ENCODE measurements around the gene ROR2.

ROR2 gene

GRCh38 chr9:91924090-91924489 is 25.9 kb downstream of the ROR2 start:
- no peak overlapping the region for H2AFZ ChIP-seq (ENCODE audit: low read length)
- H3F3A ChIP-seq (ENCODE audit: low read depth): no peaks in the 10 kb centered on the region
- H3K9me3 ChIP-seq (ENCODE audit: insufficient read depth, low read depth, low read length): no peaks in the 10 kb centered on the region
- no peaks in the 10 kb centered on the region for H3K79me2 ChIP-seq (ENCODE audit: insufficient read depth, low read length)
- no peak overlapping the region for H3K4me3 ChIP-seq (ENCODE audit: low read length, poor library complexity, severe bottlenecking)
- TF ChIP-seq EZH2phosphoT487 (IDR thresholded peaks at IDR 0.05; ENCODE audit: borderline replicate concordance) (no peak), CTCF (conservative IDR thresholded peaks at IDR 0.05; ENCODE audit: low read length) (no peak)
- H3K9me2 ChIP-seq (replicated peaks; ENCODE audit: low read depth, low read length): no peaks in the 10 kb centered on the region
- H4K20me1 ChIP-seq (ENCODE audit: insufficient read depth, low read length, poor library complexity, severe bottlenecking): no peaks in the 10 kb centered on the region
- no peak overlapping the region for H3K9ac ChIP-seq (ENCODE audit: low read depth, low read length, poor library complexity, severe bottlenecking)
- H3K4me1 ChIP-seq (ENCODE audit: insufficient read depth, low read length, poor library complexity, severe bottlenecking): no peaks in the 10 kb centered on the region
- H3K27me3 ChIP-seq (ENCODE audit: insufficient read depth, low read length, poor library complexity, severe bottlenecking): no peaks in the 10 kb centered on the region
- no peak overlapping the region for H3K4me2 ChIP-seq (ENCODE audit: low read depth, low read length, poor library complexity, severe bottlenecking)
- no peaks in the 10 kb centered on the region for H3K36me3 ChIP-seq (ENCODE audit: insufficient read depth, low read length)

GRCh38 chr9:91923145-91923544 is 26.9 kb downstream of the ROR2 start:
- Histone ChIP-seq H2AFZ (ENCODE audit: low read length) (no peak overlapping the region), H3K9ac (ENCODE audit: low read depth, low read length, poor library complexity, severe bottlenecking) (no peak overlapping the region), H3K9me2 (replicated peaks; ENCODE audit: low read depth, low read length) (no peaks in the 10 kb centered on the region), H4K20me1 (ENCODE audit: insufficient read depth, low read length, poor library complexity, severe bottlenecking) (no peaks in the 10 kb centered on the region), H3K9me3 (ENCODE audit: insufficient read depth, low read depth, low read length) (no peaks in the 10 kb centered on the region), H3K27me3 (ENCODE audit: insufficient read depth, low read length, poor library complexity, severe bottlenecking) (no peaks in the 10 kb centered on the region), H3K4me1 (ENCODE audit: insufficient read depth, low read length, poor library complexity, severe bottlenecking) (no peaks in the 10 kb centered on the region), H3K4me2 (ENCODE audit: low read depth, low read length, poor library complexity, severe bottlenecking) (no peak overlapping the region), H3K79me2 (ENCODE audit: insufficient read depth, low read length) (no peaks in the 10 kb centered on the region), H3F3A (ENCODE audit: low read depth) (no peaks in the 10 kb centered on the region), H3K4me3 (ENCODE audit: low read length, poor library complexity, severe bottlenecking) (no peak overlapping the region), H3K36me3 (ENCODE audit: insufficient read depth, low read length) (no peaks in the 10 kb centered on the region)
- TF ChIP-seq CTCF (conservative IDR thresholded peaks at IDR 0.05; ENCODE audit: low read length): no peak
- no peak for TF ChIP-seq EZH2phosphoT487 (IDR thresholded peaks at IDR 0.05; ENCODE audit: borderline replicate concordance)

DNA sequence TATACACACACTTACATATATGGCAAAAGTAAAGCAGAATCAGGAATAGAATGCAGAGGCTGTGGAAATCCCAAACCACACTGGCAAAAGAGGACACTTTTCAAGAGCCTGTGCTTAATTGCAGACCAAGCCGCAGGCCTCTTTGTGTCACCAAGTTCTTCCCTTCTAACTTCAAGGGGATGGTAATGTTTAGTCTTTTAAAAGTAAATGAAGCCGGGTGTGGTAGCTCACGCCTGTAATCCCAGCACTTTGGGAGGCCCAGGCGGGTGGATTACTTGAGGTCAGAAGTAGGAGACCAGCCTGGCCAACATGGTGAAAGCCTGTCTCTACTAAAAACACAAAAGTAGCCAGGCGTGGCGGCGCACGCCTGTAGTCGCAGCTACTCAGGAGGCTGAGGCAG is 28.7 kb downstream of the ROR2 start:
- Histone ChIP-seq H3K9me3 (ENCODE audit: insufficient read depth, low read depth, low read length) (no peaks in the 10 kb centered on the region), H2AFZ (ENCODE audit: low read length) (no peak overlapping the region), H3K79me2 (ENCODE audit: insufficient read depth, low read length) (no peaks in the 10 kb centered on the region), H3K9me2 (replicated peaks; ENCODE audit: low read depth, low read length) (no peaks in the 10 kb centered on the region), H3F3A (ENCODE audit: low read depth) (no peaks in the 10 kb centered on the region), H3K4me2 (ENCODE audit: low read depth, low read length, poor library complexity, severe bottlenecking) (no peak overlapping the region), H3K9ac (ENCODE audit: low read depth, low read length, poor library complexity, severe bottlenecking) (no peak overlapping the region), H4K20me1 (ENCODE audit: insufficient read depth, low read length, poor library complexity, severe bottlenecking) (no peaks in the 10 kb centered on the region), H3K36me3 (ENCODE audit: insufficient read depth, low read length) (no peaks in the 10 kb centered on the region), H3K4me1 (ENCODE audit: insufficient read depth, low read length, poor library complexity, severe bottlenecking) (no peaks in the 10 kb centered on the region), H3K4me3 (ENCODE audit: low read length, poor library complexity, severe bottlenecking) (no peak overlapping the region), H3K27me3 (ENCODE audit: insufficient read depth, low read length, poor library complexity, severe bottlenecking) (no peaks in the 10 kb centered on the region)
- no peak for TF ChIP-seq EZH2phosphoT487 (IDR thresholded peaks at IDR 0.05; ENCODE audit: borderline replicate concordance)
- TF ChIP-seq CTCF (conservative IDR thresholded peaks at IDR 0.05; ENCODE audit: low read length): no peak
